NAMALWA (cell line): ENCODE measurements around the gene KCNN3.

Experiments
- DNase-seq: peaks from one replicate; pipeline ENCODE4 v3.0.0-alpha.2; 2015; ENCODE audit warnings: low spot score

The KCNN3 gene

DNA sequence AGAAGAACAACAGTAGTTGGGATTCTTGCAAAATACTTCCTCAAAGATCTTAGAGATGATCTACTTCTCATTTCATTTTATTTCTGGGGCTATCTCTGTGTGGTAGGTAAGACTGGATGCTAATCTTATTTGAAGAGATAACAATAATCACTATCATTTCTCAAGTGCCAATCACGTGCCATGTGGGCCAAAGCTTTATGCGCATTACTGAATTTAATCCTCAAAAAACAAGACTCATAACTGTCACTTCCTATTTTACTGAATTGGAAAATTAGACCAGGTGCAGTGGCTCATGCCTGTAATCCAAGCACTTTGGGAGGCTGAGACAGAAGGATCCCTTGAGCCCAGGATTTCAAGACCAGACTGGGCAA, 121.7 kb downstream of the KCNN3 start:
- peak; percentile 37 for DNase-seq

DNA sequence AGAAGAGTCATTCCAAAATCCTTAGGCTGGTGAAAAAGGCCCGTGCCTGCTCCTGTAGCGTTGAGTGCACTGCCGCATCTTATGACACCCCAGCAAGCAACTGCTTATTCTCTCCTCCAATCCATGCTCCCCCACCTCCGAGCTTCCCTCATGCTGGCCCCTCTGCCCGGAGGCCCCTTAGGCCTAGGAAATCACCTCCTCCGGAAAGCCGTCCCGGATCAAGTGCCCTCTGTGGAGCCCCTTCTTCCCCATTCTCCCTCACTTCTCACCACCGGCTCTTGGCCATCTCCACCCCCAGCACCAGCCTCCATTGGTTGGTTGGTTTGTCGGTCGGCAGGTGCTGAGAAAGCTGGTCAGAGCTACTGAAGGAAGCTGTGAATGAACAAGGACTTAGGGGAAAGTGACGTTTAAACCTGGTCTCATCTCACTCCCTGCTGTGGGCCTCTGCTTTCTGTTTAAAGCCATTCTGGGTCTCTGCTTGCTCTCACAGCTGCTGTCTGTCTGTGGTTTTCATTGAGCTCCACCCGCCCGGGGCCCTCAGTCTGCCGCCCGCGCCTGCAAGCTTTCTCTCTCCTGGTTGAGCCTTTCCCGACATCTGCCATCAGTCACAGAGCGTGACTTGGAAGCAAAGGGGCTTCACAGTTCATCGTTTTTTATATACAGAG, 122.2 kb downstream of the KCNN3 start:
- peak; percentile 77 for DNase-seq

DNA sequence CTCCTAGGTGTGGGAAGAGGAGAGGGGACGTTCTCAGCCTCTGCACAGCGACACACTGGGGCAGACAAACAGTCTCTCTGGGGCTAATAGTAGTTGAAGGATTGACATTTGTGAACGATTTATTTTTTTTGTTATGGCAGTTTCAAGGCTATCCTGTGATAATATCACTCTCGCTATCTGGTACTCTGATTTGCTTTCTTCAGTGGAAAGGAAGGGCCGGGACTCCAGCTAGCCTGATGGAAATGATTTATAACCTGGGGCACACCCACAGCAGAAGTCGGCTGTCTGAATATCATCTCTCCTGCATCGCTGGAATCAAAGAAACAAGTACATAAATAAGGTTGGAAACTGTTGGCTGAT, 122.7 kb downstream of the KCNN3 start:
- no peak for DNase-seq

DNA sequence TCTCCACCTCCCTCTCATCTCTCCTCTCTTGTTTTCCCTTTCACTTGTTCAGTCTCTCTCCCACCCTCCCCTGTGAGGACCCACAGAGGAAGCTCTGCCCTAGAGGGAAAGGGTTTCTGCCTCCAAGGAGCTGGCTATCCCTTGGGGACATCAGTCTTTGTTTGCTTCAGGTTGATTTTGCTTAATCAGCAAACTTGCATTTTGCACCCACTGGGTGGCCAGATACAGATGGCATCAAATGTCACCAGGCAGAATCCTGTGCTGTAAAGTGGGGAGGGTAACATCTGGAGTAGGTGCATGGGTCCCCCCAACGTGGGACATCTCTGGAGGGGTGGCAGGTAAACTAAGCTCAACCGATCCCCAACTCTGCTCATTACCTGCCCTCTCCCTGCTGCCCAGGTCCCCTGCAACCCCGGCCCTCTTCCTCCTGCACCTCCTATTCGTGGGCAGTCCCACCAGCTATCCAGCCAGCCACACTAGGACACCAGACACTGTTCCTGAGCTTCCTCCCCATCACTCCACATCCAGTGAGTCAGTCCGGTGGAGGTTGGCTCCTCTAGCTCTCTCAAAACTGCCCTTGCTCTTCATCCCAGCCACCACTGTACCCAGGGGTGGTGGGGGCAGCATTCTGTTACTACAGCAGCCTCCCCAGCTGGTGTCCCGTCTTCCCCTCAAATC, 123.3 kb downstream of the KCNN3 start:
- no peak for DNase-seq

DNA sequence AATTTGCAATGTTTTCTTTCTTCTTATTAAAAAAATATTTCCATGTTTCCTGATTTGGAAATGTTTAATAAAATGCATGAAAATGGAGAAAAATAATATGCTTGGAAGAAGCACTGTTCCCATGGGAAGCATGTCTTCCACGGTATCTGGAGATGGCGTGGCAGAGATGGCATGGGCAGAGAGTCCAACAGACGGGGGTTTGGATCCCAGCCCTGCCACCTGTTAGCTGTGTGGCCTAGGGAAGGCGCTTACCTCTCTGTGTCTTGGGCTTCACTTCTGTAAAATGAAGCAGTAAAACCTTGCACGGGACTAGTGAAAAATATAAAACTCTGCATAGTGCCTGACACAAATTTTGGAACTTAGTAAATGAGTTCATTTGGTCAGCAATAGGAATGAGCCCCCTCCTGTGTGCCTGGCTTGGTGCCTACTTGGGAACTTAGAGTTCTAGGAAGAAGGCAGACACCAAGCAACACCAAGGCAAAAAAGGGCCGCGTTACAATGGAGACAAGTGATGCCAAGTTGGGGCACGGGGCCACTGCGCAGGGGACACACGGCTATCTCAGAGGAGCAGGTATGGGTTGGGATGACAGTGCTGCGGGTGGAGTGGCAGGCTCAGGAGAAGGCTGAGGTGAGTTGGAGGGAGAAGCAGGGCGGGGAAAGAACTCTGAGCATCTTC, 124.2 kb downstream of the KCNN3 start:
- no peak for DNase-seq

DNA sequence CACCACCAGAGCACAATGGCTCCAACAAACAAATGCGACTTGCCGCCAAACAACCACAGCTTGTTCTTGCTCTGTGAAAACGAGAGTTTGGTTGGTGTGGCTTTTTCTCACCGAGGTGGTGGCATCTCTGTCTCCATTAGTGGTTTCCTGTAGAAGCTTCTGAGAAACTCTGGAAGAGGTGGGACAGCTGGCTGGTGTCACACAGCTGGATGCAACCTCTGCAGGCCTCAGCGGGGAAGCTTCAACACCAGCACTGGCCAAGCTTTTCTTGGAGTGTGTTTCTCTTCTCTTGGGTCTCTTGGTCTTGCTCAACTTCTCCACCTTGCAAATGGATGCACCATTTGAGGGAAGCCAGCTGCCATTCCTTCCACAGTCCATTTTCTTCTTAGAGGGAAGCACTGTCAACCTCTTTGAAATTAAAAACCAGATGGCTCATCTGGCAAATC, 124.8 kb downstream of the KCNN3 start:
- no peak for DNase-seq

DNA sequence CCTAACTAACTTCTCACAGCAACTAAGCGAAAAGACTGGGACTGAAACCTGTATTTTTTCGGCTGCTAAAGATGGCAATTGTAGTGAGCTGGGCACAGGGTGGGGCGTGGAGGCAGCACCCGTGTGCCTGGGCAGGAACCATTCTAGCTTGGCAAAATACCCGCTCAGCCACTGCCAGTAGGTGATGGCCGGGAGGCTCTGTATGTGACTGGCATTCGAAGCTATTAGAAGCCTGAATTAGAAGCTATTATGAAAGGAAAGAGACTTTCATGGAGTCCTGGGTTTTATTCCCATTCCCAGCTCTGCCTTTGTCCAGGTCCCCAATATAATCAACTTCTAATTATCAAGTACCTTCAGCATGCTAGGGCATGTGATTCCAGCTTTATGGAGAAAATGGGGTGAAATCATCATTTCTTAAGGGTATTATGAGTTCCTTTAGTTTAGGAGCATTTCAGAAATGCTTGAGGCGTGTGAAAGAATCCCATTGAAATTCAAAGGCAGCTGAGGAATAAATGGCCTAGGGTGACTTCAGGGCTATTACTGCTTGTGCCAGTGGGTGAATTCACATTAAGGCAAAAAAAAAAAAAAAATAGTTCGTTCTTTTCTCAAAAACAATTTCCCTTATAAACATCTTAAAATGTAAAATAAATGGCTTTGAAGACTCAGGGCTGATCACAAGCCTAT, 125.6 kb downstream of the KCNN3 start:
- DNase-seq = no peak

DNA sequence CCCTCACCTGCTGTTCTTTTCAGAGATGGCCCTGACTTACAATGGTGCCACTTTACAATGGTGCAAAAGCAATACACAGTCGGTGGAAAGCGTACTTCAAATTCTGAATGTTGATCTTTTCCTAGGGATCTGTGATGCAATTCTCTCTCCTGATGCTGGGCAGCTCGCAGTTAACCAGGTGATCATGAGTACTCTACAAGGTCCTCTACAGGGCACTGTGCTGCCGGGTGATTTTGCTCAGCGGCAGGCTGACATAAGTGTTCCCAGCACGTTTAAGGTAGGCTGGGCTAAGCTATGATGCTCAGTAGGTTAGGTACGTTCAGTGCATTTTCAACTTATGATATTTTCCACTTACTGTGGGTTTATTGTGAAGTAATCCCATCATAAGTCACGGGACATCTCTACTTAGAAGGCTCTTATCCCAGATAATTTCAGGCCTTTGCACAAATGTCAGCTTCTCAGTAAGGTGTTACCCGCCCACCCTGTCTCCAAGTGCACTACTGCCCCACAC, 126.5 kb downstream of the KCNN3 start:
- DNase-seq = no peak

DNA sequence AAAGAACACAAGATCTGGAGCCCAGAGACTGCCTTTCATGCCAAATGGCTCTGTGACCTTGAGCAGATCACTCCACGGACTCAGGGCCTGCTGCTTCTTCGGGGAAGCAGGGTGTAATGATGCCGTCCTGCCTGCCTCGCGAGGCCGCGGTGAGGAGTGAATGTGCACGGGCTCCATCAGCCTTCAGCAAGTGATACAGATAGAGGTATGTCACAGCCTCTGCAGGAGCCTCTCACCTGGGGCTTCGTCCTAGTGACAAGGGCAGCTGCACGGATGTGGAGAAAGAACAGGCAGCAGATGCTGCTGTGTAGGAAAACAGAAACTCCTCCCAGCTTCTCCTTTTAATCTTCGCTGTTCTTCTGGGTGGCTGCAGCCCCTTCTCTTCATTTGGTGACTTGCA, 127.5 kb downstream of the KCNN3 start:
- no peak for DNase-seq

DNA sequence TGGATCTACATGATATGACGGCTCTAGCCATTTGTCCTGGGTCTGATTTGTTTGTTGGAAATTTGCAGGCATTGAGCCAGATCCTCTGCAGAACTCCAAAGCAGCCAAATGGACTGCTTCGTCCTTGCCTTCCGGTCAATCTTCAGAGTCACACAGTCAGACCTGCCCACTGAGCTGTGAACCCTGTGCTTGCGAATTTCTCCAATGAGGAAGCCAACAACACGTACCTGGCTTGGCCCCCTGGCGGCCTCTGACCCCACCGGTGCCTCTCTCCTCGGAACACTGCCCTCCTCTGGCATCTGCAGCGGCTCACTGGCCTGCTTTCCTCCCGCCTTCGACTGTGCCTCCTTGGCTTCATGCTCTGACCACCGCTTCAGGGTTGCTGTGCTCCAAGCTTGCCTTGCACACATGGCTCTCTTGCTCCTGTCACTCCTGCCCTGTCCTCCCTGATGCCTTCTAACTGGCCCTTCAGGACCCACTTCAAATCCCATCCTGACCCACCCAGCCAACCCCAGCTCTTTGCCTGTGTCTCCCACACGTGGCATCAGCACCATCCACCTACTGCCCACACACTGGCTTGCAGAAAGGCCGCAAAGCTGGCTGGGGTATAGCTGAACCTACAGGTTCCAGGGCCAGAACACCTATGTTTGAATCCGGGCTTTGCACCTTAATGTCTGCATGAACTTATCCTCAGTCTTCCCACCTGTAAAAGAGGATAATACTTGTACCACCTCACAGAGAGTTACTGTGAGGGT, 128.2 kb downstream of the KCNN3 start:
- no peak for DNase-seq

DNA sequence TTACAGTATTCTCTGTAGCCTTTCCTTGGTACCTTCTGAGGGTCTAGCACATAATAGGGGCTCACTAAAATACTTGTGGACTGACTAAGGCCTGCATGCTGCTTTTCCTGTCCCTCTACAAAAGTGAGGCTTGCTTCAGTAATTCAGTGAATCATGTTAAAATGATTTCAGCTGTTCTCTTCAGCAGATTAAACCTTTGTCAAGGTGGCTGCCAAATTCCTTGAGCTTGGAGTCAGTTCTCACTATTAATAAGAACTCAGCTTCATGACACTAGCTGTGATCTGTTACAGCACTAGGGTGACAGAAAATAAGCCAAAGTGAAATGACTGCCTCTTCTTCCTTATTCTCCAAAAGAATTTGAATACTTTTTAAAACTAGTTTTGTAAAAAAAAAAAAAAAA, 128.8 kb downstream of the KCNN3 start:
- no peak for DNase-seq

DNA sequence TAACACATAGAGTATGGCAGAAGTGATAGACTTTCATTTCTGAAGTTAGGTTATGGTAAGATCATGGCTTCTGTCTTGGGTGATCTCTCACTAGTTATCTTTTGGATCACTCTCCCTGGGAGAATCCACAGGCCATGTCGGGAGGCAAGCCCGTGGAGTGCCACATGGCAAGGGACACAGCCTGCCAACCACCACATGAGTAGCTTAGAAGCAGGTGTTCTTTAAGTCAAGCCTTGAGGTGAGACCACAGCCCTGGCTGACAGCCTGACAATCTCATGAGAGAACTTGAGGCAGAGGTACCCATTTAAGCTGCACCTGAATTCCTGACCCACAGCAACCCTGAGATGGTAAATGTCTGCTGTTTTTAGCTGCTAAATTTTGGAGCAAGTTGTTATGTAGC, 130.4 kb downstream of the KCNN3 start:
- DNase-seq = no peak

DNA sequence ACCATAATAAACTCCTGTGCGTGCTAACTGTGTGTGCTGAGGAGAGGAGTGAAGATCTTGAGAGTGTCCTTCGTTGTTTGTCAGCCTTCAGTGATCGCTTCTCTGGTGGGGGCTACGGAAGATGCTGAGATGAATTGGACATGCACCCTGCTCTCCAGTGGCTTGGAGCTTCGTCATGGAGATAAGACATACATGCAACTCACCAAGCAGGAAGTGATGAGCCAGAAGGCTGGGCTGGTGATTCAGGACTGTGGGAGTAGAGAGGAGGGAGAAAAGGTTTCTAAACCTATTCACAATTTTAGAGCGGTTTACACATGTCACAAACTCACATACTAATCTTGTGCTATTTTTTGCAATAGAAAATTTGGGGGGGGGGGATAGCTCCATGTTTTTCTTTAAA, 133.2 kb downstream of the KCNN3 start:
- DNase-seq = no peak

DNA sequence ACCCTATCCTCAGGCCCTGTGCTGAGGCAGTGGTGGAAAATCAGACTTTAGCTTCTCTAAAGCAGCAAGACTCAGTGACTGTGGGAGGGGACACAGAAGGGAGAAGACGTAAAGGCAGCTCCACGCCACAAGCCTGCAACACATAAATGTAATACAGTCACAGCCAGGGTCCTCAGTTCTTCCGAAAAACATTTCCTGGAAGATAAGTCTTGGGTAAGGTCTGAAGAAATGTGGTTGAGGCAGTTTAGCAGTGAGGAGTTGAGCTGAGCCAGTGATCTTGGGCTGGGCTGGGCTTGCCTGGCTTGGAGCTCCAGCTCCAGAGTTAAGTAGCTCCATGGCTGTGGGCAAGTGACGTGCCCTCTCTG, 134.3 kb downstream of the KCNN3 start:
- no peak for DNase-seq

DNA sequence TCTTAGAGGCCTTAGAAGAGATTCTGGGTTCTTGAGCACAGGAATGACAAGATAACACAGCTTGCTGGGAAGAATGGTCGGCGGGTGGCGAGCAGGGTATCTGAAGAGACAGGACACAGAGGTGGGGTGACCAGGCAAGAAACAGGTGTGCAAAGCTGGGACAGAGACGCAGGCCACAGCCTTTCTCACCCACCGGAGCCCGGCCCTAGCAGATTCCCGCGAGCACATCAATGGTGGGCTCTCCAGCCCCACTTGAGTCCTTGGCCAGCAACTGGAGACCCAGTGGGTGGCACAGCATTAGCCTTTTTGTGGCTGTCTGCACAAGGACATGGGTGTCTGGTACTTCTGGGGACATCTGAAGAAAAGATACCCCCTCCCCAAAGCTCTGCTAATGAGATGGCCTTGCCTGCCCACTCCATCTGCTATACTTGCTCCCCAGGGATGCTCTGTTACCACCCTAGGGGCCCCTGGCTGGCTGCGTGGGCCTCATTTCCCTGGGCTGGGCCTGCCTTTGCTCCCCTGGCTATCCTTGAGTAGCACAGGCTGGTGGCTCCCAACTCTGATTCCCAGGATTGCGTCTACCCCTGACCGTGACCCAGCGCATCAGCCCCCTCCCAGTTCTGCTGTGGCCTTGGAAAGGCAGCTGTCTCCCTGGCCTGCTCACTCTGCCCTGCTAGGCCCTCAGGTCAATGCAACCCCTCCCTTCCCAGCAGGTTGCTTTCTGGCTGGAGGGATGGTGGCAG, 134.8 kb downstream of the KCNN3 start:
- no peak for DNase-seq

DNA sequence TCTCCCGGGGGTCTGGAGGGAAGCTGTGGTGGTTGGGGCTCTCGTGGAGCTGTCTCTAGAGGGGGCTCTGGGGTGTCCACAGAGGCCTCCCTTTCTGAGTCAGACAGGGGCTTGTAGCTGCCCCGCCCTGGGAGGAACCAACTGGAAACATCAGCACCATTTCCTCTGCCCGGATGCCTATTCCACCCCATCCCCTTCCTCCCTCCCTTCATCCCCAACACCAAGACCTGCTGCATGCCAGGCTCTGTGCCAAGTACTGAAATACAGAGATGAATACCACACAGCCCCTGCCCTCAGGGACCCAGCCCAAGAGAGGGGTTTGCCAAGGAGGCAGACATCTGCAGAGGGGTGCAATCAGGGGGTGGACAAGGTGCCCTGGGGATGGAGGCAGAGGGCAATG, 136.5 kb downstream of the KCNN3 start:
- DNase-seq = no peak

DNA sequence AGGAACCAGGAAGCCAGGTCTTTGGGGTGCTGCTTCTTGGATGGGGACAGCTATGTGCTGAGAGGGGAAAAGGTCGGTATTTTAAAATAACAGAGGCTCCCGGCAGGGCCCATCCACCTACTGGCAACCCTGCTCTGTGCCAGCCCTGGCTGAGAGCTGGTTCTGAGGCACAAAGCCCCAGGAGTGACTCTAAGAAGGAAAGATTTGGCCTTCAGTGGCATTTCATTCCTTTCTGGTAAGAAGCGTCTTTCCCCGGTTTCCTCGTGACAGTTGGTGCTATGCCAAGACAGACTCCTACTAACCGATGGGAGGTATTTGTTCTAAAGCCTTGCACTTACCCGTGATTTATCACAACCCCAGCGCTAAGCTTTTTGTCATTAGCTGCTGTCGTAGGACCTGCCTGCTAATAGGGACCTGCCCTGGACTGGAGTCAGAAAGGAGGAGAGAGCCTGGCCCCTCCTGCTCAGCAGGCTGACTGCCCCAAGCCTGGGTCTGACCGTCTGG, 139.0 kb downstream of the KCNN3 start:
- DNase-seq = no peak

DNA sequence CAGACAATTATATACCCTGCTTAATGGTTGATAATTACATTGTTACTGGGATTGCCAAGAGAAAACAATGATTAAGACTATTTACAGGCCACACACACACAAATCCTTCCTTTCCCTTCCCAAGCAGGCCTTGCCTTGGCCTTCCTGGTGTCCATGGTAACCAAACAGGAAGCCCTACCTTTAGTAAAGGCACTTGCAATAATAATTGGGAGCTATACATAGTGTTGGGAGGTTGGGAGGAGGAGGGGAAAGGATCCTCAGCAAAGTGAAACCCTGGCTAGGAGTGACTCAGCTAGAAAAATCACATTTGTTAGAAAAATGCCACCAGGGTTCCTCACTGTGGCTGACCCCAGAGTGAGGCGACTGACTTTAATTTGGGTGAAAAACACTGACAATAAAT, 139.8 kb downstream of the KCNN3 start:
- DNase-seq = no peak

DNA sequence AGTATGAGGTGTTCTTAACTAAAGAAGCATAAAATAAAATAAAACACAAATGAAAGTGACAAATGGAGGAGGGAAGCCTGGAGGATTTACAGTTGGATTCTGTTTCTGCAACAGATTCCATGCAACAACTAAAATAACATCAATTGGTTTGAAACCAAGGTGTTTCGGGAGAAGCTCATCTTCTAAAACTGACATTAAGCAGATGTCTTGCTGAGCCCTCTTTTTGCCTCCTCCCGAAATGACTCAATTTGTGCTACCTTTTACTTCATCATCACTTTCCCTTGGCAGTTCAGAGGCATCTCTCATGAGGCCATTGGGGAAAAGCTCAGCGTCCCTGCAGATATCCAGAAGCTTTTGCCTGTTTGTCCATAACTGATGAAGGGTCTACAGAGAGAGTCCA, 140.5 kb downstream of the KCNN3 start:
- DNase-seq = no peak

DNA sequence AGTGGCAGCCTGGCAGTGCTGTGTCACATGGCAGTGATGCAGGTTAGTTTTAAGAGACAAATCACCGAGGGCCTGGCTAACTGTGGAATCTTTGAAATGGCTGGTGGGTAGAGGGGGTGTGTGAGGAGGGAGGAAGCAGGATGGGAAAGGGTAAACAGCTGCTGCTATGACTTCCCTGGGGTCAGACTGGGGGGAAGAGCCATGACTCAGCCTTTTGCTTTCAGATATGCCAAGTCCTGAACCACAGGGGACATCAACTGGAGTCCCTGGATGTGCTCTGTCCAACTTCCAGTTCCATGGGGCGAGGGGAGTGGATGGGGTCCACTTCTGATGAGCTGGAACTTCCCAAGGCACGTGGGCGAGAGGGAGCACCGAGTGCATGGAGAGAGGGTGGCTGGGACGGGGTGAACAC, 141.0 kb downstream of the KCNN3 start:
- no peak for DNase-seq
